HEK293 (cell line): Measurements from ENCODE around the gene NOS2.
"Not testable (repeated sequence)": the region's sequence is repeated elsewhere in the genome, so short reads cannot be mapped to it uniquely, and the experiment has no call there.

ENCODE experiments used
- HOXC10 ChIP-seq: sonication (generic); formaldehyde crosslinking; IDR thresholded peaks from 2 replicates; pipeline ENCODE4 v1.8.1; 2023; ENCODE audit warnings: mild to moderate bottlenecking, missing genetic modification reagents
- KLF16 ChIP-seq: fragments of 450-650 bp; formaldehyde crosslinking; IDR thresholded peaks from 2 replicates; pipeline ENCODE4 v1.5.1; 2017; ENCODE audit warnings: missing biosample characterization, missing genetic modification characterization
- SP2 ChIP-seq: fragments of 450-650 bp; formaldehyde crosslinking; IDR thresholded peaks from 2 replicates; pipeline ENCODE4 v1.5.1; 2016; ENCODE audit warnings: missing biosample characterization, missing genetic modification characterization
- YY1 ChIP-seq: fragments of 450-650 bp; formaldehyde crosslinking; IDR thresholded peaks from 2 replicates; pipeline ENCODE4 v1.5.1; 2018; ENCODE audit warnings: missing biosample characterization, missing genetic modification characterization
- TF ChIP-seq, protein P1 (sequence below): fragments of 450-650 bp; formaldehyde crosslinking; IDR thresholded peaks from 2 replicates; pipeline ENCODE4 v1.5.1; 2016; ENCODE audit warnings: missing biosample characterization, missing genetic modification characterization

DNA sequence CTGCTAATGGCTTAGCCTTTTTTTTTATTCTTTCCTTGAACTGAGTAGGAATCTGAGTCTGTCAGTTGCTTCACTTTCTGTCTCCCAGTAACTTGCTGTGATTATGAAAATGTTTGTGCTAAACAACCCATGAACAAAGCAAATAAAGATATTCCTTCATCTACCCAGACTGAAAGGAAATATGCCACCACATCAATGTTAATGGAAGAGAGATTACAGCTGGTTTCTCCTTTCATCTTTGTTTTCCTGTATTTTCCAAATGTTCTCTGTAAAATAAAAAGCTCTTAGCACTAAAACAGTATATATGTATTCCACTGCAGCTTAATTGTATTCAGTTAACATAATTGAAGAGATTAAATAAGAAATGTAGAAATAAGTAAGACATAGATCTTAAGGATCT, 67.6 kb downstream of the NOS2 start:
- not testable (repeated sequence) for TF ChIP-seq HOXC10 (CRISPR knock-in tag); SP2 (tag by site-specific recombination); YY1 (tag by site-specific recombination); KLF16 (tag by site-specific recombination)
- TF ChIP-seq, protein P1, sequence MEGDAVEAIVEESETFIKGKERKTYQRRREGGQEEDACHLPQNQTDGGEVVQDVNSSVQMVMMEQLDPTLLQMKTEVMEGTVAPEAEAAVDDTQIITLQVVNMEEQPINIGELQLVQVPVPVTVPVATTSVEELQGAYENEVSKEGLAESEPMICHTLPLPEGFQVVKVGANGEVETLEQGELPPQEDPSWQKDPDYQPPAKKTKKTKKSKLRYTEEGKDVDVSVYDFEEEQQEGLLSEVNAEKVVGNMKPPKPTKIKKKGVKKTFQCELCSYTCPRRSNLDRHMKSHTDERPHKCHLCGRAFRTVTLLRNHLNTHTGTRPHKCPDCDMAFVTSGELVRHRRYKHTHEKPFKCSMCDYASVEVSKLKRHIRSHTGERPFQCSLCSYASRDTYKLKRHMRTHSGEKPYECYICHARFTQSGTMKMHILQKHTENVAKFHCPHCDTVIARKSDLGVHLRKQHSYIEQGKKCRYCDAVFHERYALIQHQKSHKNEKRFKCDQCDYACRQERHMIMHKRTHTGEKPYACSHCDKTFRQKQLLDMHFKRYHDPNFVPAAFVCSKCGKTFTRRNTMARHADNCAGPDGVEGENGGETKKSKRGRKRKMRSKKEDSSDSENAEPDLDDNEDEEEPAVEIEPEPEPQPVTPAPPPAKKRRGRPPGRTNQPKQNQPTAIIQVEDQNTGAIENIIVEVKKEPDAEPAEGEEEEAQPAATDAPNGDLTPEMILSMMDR, result not testable (repeated sequence)
